RWPE2 (cell line): ENCODE results near the gene KIF6.

Source experiments
- ATAC-seq: fragments of 200-7000 bp; cut with Tn5 transposase; 3 replicates; pipeline ENCODE4 v1.9.1; 2021; ENCODE audit warnings: low read depth
- DNase-seq: peaks from one replicate; pipeline ENCODE4 v3.0.0-alpha.2; 2020; ENCODE audit warnings: low spot score
- H3K27ac ChIP-seq: fragments of 450-650 bp; 2 replicates; pipeline ENCODE4 v1.5.1; 2017; ENCODE audit warnings: mild to moderate bottlenecking; ENCODE audit not compliant: poor library complexity, severe bottlenecking
- H3K27me3 ChIP-seq: fragments of 250-450 bp; sonication (Bioruptor Pico); 2 replicates; pipeline ENCODE4 v1.5.1; 2021; ENCODE audit warnings: mild to moderate bottlenecking, moderate library complexity; ENCODE audit not compliant: insufficient read depth, poor library complexity, severe bottlenecking
- H3K36me3 ChIP-seq: fragments of 250-450 bp; sonication (Bioruptor Pico); 2 replicates; pipeline ENCODE4 v1.5.1; 2020; ENCODE audit warnings: low read depth, mild to moderate bottlenecking, moderate library complexity
- H3K4me1 ChIP-seq: fragments of 250-450 bp; sonication (Bioruptor Pico); 2 replicates; pipeline ENCODE4 v1.5.1; 2021; ENCODE audit warnings: mild to moderate bottlenecking, moderate library complexity; ENCODE audit not compliant: insufficient read depth, poor library complexity, severe bottlenecking
- H3K4me3 ChIP-seq: fragments of 250-450 bp; sonication (Bioruptor Pico); 2 replicates; pipeline ENCODE4 v1.5.1; 2021; ENCODE audit warnings: mild to moderate bottlenecking, moderate library complexity; ENCODE audit not compliant: severe bottlenecking
- H3K9me3 ChIP-seq: fragments of 250-450 bp; sonication (Bioruptor Pico); 2 replicates; pipeline ENCODE4 v1.5.1; 2021; ENCODE audit warnings: mild to moderate bottlenecking, moderate library complexity; ENCODE audit not compliant: severe bottlenecking
- CTCF ChIP-seq: fragments of 450-650 bp; IDR thresholded peaks from one replicate; pipeline ENCODE4 v1.5.1; 2017; ENCODE audit warnings: mild to moderate bottlenecking, moderate library complexity; ENCODE audit not compliant: poor library complexity, severe bottlenecking

KIF6 gene

GRCh38 chr6:39401376-39401775 lies 323.8 kb downstream of the KIF6 start:
- no peak for TF ChIP-seq CTCF
- no peak for ATAC-seq

GRCh38 chr6:39400026-39400425 lies 325.2 kb downstream of the KIF6 start:
- no peaks in the 10 kb centered on the region for H3K9me3 ChIP-seq
- no peaks in the 10 kb centered on the region for H3K27me3 ChIP-seq
- TF ChIP-seq CTCF = no peak
- no peak overlapping the region for H3K4me3 ChIP-seq
- DNase-seq (no peak), ATAC-seq (no peak)
- no peaks in the 10 kb centered on the region for H3K36me3 ChIP-seq
- H3K27ac ChIP-seq = no peak overlapping the region
- no peaks in the 10 kb centered on the region for H3K4me1 ChIP-seq

More at GRCh38 chr6:39401376-39401775, 323.8 kb downstream of the KIF6 start:
- H3K27ac ChIP-seq = no peak overlapping the region
- no peak for DNase-seq
- H3K9me3 ChIP-seq = no peaks in the 10 kb centered on the region
- no peak overlapping the region for H3K4me3 ChIP-seq
- H3K36me3 ChIP-seq = no peaks in the 10 kb centered on the region
- no peaks in the 10 kb centered on the region for H3K4me1 ChIP-seq
- H3K27me3 ChIP-seq = no peaks in the 10 kb centered on the region

GRCh38 chr6:39396854-39397253 lies 328.4 kb downstream of the KIF6 start:
- Histone ChIP-seq H3K36me3 (no peaks in the 10 kb centered on the region), H3K4me1 (no peaks in the 10 kb centered on the region), H3K4me3 (no peak overlapping the region), H3K27me3 (no peaks in the 10 kb centered on the region), H3K9me3 (no peaks in the 10 kb centered on the region), H3K27ac (no peak overlapping the region)
- TF ChIP-seq CTCF = no peak
- ATAC-seq (no peak), DNase-seq (no peak)

GRCh38 chr6:39393075-39393474 lies 332.1 kb downstream of the KIF6 start:
- H3K4me3 ChIP-seq = no peak overlapping the region
- no peaks in the 10 kb centered on the region for H3K36me3 ChIP-seq
- H3K4me1 ChIP-seq = no peaks in the 10 kb centered on the region
- no peak for TF ChIP-seq CTCF
- no peaks in the 10 kb centered on the region for H3K9me3 ChIP-seq
- H3K27ac ChIP-seq = no peak overlapping the region
- ATAC-seq = no peak
- no peaks in the 10 kb centered on the region for H3K27me3 ChIP-seq
- no peak for DNase-seq

- H3K27ac ChIP-seq = no peak overlapping the region
- H3K9me3 ChIP-seq = no peaks in the 10 kb centered on the region
- no peaks in the 10 kb centered on the region for H3K36me3 ChIP-seq
- no peak for TF ChIP-seq CTCF
- no peaks in the 10 kb centered on the region for H3K27me3 ChIP-seq
- no peak for DNase-seq
- no peaks in the 10 kb centered on the region for H3K4me1 ChIP-seq
- no peak overlapping the region for H3K4me3 ChIP-seq
- no peak for ATAC-seq
These were observed 334.0 kb downstream of the KIF6 start for GRCh38 chr6:39391182-39391581.
